ENCODE measurements around the gene ZNF394.

The ZNF394 gene

GRCh38 chr7:99447943-99448342 is 52.1 kb downstream of the ZNF394 start:
- no peak for DNase-seq

DNA sequence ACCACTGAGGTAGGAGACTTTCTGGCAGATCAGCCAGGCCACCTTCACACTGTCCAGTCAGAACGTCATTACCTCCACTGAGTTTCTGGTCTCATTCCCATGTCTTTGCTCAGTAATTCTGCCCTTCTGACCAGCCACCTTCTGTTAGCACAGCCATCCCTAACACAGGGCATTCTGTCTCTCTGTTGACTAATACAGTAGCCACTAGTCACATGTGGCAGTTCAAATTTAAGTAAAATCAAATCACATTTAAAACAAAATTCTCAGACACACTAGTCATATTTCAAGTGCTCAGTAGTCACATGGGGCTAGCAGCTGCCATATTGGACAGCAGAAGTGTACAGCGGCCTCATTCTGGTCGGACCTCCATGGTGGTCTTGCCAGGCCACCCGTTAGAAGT is 54.0 kb downstream of the ZNF394 start:
- no peak for DNase-seq
